HG03175 (cell line): ENCODE measurements around the gene CIAO3.

Experiments used
- ATAC-seq: cut with Tn5 transposase; IDR thresholded peaks from one replicate; pipeline ENCODE4 v1.9.1; 2021; ENCODE audit warnings: mild to moderate bottlenecking, moderate library complexity; ENCODE audit not compliant: unreplicated experiment

CIAO3 gene

GRCh38 chr16:740764-741505, at the start of gene CIAO3:
TSS of gene CIAO3 (minus strand) at chr16:740997. CDS start at chr16:740985, 12 bp downstream.
- peak; percentile 68 for ATAC-seq

GRCh38 chr16:790086-790485, 49.3 kb upstream of the CIAO3 start:
- ATAC-seq = no peak

GRCh38 chr16:789191-789850, 48.5 kb upstream of the CIAO3 start:
- no peak for ATAC-seq

GRCh38 chr16:788399-789126, 47.8 kb upstream of the CIAO3 start, which contains the start of gene CHTF18:
TSS of gene CHTF18 (plus strand) at chr16:788620. CDS start at chr16:788685, 65 bp downstream.
- ATAC-seq = peak; percentile 85

GRCh38 chr16:787978-788398, 47.2 kb upstream of the CIAO3 start, which contains the start of gene RPUSD1:
TSS of gene RPUSD1 (minus strand) at chr16:788381. CDS start at chr16:787737, 644 bp downstream.
- peak; percentile 22 for ATAC-seq

GRCh38 chr16:787321-787966, 46.6 kb upstream of the CIAO3 start:
- ATAC-seq = peak; percentile 1

- no peak for ATAC-seq
Observed at GRCh38 chr16:785563-786535, 45.1 kb upstream of the CIAO3 start.

- ATAC-seq = no peak
Observed at GRCh38 chr16:784431-784830, 43.6 kb upstream of the CIAO3 start.

GRCh38 chr16:783404-784161, 42.8 kb upstream of the CIAO3 start:
- ATAC-seq = no peak

- no peak for ATAC-seq
Observed at GRCh38 chr16:782766-783403, 42.1 kb upstream of the CIAO3 start.

GRCh38 chr16:782258-782657, 41.5 kb upstream of the CIAO3 start:
- no peak for ATAC-seq

GRCh38 chr16:781346-782010, 40.7 kb upstream of the CIAO3 start:
- ATAC-seq = no peak

- no peak for ATAC-seq
Observed at GRCh38 chr16:780296-780695, 39.5 kb upstream of the CIAO3 start.

GRCh38 chr16:779561-779960, 38.8 kb upstream of the CIAO3 start:
- ATAC-seq = no peak

- no peak for ATAC-seq
Observed at GRCh38 chr16:778909-779527, 38.2 kb upstream of the CIAO3 start.

- no peak for ATAC-seq
Observed at GRCh38 chr16:778447-778846, 37.6 kb upstream of the CIAO3 start.

GRCh38 chr16:777826-778225, 37.0 kb upstream of the CIAO3 start:
- no peak for ATAC-seq

- no peak for ATAC-seq
Observed at GRCh38 chr16:776824-777223, 36.0 kb upstream of the CIAO3 start.
